ENCODE data around the gene ELF4.
A peak's percentile ranks its signal among the peaks of the same experiment; 100 is the strongest.
"Not testable (repeated sequence)": the region's sequence is repeated elsewhere in the genome, so short reads cannot be mapped to it uniquely, and the experiment has no call there.

ELF4 gene
- 56.9 to 65.4 reads per million in 2 donors for total RNA-seq

GRCh38 chrX:130110379-130111219 is at the start of gene ELF4:
Gene ELF4, minus strand, starts transcription at chrX:130110497. Its CDS starts 29,167 bp downstream, at chrX:130081330.
- peak; percentile 57 for DNase-seq

DNA sequence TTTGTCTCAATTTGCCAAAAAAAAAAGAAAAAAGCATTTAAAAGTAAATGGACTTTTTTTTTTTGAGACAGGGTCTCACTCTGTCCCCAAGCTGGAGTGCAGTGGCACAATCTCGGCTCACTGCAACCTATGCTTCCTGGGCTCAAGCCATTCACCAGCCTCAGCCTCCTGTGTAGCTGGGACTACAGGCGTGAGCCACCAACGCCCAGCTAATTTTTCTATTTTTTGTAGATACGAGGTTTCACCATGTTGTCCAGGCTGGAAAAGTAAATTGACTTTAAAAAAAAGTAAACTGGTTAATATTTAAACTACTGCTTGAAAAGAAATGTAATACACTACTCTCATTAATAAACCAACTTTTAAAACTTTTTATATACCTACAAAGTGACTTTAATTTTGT is 49.5 kb upstream of the ELF4 start:
- no peak for DNase-seq

DNA sequence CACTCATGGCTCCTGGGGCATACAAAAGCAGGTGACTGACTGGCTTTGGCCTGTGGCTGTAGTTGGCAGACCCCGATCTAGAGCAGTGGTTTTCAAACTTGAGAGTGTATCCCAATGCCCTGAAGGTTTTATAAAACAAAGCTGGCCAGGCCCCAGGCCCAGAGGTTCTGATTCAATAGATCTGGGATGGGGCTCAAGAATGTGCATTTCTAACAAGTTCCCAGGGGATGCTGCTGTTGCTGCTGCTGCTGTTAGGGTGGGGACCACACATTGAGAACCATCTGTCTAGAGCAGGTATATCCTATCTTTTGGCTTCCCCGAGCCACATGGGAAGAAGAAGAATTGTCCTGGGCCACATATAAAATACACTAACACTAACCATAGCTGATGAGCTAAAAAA is 48.0 kb upstream of the ELF4 start:
- DNase-seq: no peak

DNA sequence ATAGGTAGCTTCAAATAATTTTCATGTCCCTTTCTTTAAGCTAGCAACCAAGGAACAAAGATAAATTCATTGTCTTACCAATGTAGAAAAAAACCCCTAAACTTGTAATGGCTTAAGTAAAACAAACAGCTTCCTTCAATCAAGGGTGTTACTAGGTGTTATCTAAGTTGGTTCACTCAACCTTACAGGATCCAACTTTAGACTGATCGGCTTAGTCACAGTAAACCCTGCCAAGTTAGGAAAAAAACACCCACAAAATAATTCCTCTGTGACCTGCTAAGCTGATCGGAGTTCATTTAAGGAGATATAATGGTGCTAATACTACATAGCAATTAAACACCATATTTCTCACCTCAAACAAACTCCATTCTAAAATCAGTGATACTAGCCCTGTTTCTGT is 45.3 kb upstream of the ELF4 start:
- no peak for DNase-seq

- DNase-seq: no peak
Measured at GRCh38 chrX:130147631-130148030, 37.3 kb upstream of the ELF4 start.

GRCh38 chrX:130145123-130145522 is 34.8 kb upstream of the ELF4 start:
- DNase-seq: no peak

- no peak for DNase-seq
Measured at GRCh38 chrX:130144509-130144908, 34.2 kb upstream of the ELF4 start.

GRCh38 chrX:130139474-130140201 is 29.3 kb upstream of the ELF4 start:
- no peak for DNase-seq

GRCh38 chrX:130136961-130137360 is 26.7 kb upstream of the ELF4 start:
- DNase-seq: no peak

DNA sequence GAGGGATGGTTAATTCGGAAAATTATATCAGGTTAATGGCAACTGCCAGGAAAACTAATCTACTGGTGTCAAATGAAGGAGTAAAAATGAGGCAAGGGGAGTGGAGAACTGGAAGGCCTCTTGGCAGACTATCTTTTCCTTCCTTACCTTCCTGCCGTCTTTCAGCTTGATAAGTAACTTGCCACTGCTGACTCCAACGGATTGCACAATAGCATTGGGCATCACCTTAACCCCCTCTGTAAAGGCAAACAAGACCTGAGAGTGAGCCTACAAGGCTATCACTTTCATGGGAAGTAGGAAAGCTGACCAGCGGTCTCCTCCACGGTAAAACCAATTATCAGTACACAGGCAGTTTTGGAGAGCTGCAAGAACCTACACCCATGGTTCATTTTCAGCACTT is 26.2 kb upstream of the ELF4 start:
- no peak for DNase-seq

GRCh38 chrX:130130990-130131389 is 20.7 kb upstream of the ELF4 start:
- no peak for DNase-seq

DNA sequence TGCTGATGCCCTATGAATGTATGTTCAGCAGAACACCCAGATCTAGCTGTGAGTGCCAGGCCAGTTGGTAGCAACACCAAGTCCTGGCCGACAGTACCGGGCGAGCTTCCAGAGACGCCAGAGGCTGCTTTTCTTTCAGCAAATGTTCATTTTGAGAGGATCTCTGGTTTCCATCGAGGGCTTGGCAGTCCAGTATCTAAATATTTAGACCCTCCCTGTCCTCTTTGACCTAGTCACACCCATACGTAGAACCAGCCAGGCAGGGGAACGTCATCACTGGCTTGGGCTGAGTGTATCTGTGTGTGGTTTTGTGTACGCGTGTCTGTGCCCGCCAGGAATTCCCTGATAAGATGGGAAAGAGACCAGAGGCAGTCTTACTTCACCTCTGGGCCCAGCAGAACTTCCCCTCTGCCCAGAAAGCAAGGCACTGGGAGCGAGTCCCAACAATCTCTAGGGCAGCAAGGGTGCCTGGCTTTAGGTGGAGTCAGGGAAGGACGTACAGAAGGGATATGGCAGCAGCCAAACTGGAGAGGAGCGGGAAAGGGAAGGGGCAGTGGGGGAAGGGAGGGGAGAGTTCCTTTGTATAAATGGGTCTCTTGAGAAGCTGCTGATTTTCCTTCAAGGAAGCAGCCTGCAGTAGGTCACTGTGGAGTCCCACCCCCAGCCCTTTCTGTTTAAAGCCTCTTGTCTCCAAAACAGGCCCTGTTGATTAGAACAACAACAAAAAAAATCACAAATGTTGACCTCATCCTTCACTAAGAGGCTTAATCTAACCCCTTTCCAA is 15.0 kb upstream of the ELF4 start:
- no peak for DNase-seq

GRCh38 chrX:130124577-130124976 is 14.3 kb upstream of the ELF4 start:
- no peak for DNase-seq

- no peak for DNase-seq
Measured at GRCh38 chrX:130121505-130121800, 11.2 kb upstream of the ELF4 start.

DNA sequence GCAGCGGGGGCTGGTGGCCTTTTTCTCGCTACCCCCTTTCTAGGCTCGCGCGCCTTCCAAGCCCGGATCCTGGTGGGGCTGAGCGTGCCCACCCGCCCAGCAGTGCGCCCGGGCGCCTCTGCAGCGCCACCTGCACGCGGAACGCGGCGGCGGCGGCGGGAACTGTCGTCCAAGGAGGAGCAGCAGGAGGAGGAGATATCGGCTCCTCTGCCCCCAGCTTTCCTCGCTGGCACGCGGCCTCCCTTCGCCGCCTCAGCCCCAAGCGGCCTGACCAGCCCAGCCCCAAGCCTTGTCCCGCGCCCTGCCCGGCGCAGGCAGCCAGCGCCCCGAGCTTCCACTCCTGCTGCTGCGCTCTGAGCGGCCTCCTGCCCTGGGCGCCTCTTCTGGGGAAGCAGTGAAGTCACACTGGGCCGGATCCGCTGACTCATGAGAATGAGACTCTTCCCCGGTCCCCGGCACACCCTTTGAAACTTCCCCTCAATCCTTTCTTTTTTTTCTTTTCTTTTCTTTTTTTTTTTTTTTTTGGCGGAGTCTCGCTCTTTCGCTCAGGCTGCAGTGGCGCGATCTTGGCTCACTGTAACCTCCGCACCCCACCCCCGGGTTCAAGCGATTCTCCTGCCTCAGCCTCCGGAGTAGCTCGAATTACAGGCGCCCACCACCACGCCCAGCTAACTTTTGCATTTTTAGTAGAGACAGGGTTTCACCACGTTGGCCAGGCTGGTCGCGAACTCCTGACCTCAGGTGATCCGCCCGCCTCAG is 10.6 kb upstream of the ELF4 start:
- DNase-seq: peak; percentile 41

GRCh38 chrX:130120321-130120731 is 10.0 kb upstream of the ELF4 start:
- no peak for DNase-seq

GRCh38 chrX:130119312-130119898 is 9.1 kb upstream of the ELF4 start:
- DNase-seq: no peak

DNA sequence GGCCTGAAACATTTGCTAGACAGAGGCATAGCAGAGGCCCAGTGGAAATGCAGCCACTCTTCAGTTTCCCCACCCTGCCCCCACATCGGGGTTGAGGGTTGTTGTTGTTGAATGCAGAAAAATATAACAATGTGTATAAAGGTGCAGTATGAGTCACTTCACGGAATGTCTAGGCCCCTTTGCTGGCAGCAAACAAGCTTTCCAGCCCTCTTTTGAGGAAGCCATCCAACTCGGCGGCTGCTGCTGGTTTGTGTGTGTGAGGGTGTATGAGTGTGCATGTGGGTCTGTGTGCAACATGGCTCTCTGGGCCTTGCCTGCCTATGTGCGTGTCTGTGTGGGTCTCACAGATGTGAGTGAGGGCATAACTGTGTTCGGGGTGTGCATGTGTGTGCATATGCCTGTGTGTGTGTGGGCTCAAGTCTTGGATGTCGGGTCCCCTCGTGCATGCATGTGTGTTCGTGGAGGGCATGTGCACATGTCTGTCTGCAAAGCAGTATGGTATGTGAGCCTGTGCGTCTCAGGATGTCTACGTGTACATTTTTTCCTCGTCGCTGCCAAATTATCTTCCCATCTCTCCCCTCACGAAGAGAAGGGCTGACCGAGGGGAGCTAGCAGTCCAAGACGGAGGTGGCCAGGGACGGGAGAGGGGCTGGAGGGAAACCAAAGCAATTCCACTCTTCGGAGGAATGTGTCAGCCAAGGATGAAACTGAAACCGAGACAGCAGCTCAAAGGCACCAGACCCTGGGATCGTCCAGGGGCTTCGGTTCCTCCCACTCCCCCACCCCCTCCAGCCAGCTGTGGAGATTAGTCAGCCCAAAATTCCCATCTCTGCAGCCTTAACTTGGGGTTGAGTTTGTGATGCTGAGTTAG is 8.4 kb upstream of the ELF4 start:
- no peak for DNase-seq

DNA sequence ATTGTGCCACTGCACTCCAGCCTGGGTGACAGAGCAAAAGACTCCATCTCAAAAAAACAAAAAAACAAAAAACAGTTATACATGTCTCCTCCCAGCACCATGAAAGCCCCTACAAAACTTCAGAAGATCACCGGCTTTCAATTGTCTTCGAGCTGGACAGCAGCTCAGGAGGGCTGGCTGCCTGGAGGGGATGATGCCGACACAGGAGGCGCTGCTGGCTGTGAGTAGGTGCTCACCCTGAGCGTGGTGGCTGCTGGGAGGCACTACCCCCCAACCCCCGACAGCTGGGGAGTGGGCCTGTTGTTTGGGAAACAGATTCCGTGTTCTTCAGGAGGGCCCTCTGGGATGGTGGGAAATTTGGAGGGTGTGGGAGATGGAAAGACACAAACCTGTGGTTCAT is 6.9 kb upstream of the ELF4 start:
- DNase-seq: no peak

DNA sequence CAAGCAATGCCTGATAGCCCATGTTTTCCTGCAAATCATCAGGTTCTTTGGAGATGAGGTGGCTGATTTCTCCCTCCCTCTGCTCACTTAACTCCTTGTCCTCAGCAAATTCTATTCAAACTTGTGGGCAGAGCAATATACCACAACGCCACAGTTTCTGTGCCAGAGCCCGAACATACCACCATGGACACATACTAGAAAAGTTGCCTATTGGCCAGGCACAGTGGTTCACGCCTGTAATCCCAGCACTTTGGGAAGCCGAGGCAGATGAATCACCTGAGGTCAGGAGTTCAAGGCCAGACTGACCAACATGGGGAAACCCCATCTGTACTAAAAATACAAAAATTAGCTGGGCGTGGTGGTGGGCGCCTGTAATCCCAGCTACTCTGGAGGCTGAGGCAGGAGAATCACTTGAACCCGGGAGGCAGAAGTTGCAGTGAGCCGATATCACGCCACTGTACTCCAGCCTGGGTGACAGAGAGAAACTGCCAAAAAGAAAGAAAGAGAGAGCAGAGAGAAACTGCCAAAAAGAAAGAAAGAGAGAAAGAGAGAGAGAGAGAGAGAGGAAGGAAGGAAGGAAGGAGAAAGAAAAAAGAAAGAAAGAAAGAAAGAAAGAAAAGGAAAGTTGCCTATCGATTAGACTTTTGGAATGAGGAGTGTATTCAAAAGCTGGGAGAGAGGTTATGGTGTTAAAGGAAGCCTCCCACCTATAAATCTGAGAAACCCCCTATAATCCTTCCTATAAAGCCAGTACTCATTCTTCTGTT is 5.0 kb upstream of the ELF4 start:
- DNase-seq: not testable (repeated sequence)

Measured in activated gamma-delta T cell (primary cell).